ENCODE data around the gene NFATC2. TPM values are rescaled to one million over a fixed set of nuclear protein-coding genes. Genes with fewer than 3 reads are reported as not detected.

Gene NFATC2
- total and polyA plus RNA-seq, 2 of the 4 experiments (the other 2 are of a cell fraction) = 0.18 to 0.38 TPM

DNA sequence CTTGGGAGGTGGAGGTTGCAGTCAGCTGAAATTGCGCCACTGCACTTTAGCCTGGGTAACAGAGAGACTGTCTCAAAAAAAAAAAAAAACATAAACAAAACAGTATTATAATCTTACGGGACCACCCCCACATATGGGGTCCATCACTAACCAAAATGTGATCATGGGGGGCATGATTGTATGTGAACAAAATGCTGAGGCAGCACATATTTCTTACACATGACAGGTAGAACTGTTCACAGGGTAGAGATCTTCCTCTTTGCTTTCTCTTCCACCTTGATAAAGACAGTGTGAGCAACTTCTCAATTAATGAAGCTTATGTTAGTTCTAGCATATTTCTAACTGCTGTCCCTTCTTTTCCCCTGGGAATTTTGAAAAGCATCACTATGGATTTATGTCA lies 24.7 kb downstream of the NFATC2 start:
- no TSS peak for BruUV-seq (replicated peaks)
- no peaks in the 10 kb centered on the region for H3K9me1 ChIP-seq (ENCODE audit: insufficient read depth, low read length)
- no peak overlapping the region for H2BK15ac ChIP-seq (ENCODE audit: low read depth, low read length)
- no peak overlapping the region for H3K56ac ChIP-seq (ENCODE audit: extremely low read depth, insufficient read depth, low read length)
- TF ChIP-seq RFX5 (IDR thresholded peaks at IDR 0.05; ENCODE audit: low read depth, low read length) (no peak), MAFK (IDR thresholded peaks at IDR 0.05; ENCODE audit: low read depth, low read length) (peak; percentile 96)
- H3K4me2 ChIP-seq (ENCODE audit: low read depth, low read length) = no peak overlapping the region
- H3K18ac ChIP-seq (ENCODE audit: low read depth, low read length) = no peak overlapping the region
- H2BK5ac ChIP-seq (ENCODE audit: low read depth, low read length, poor library complexity, severe bottlenecking) = no peak overlapping the region
- no peaks in the 10 kb centered on the region for H3K9me3 ChIP-seq (ENCODE audit: control insufficient read depth, insufficient read depth, low read length)
- H2AK5ac ChIP-seq (ENCODE audit: low read depth, low read length) = no peak overlapping the region
- no peaks in the 10 kb centered on the region for H3K27me3 ChIP-seq (ENCODE audit: control insufficient read depth, insufficient read depth, low read length)
- ChIA-PET POLR2A (ENCODE audit: unreplicated experiment) (no interaction called here), CTCF (no interaction called here)
- no peak overlapping the region for H4K91ac ChIP-seq (ENCODE audit: insufficient read depth, low read depth, low read length)
- H4K20me1 ChIP-seq (ENCODE audit: insufficient read depth, low read length) = no peaks in the 10 kb centered on the region
- no peak overlapping the region for H3K4me3 ChIP-seq (ENCODE audit: insufficient read depth, low read depth, low read length)
- H2AFZ ChIP-seq (replicated peaks; ENCODE audit: low read length, poor library complexity) = no peak overlapping the region
- H3K14ac ChIP-seq (replicated peaks; ENCODE audit: low read depth, low read length) = no peak overlapping the region
- in situ Hi-C loops (cut with MboI; ENCODE audit: low sequenced_read_pairs) = no loop called here
- H3K23ac ChIP-seq (ENCODE audit: low read depth, low read length) = no peak overlapping the region
- intact Hi-C loops (cut with micrococcal nuclease) = no loop called here
- H3K4me1 ChIP-seq (ENCODE audit: control insufficient read depth, insufficient read depth, low read length) = peaks cover 4% of the 10 kb centered on the region; the same call in 1 of the 2 replicates
- DNase-seq (no peak), ATAC-seq (ENCODE audit: low read depth) (no peak)
- no peak overlapping the region for H2AK9ac ChIP-seq (replicated peaks; ENCODE audit: low read depth, low read length, poor library complexity)
- H3K36me3 ChIP-seq (ENCODE audit: control insufficient read depth, insufficient read depth, low read length) = no peaks in the 10 kb centered on the region
- H3K79me1 ChIP-seq (ENCODE audit: low read depth in 1 of 2, low read length in 2 of 2) = no peaks in the 10 kb centered on the region
- H3K4ac ChIP-seq (ENCODE audit: low read depth, low read length) = no peak overlapping the region
- no peak overlapping the region for H2BK20ac ChIP-seq (ENCODE audit: low read depth, low read length)
- no peak overlapping the region for H3K27ac ChIP-seq (ENCODE audit: insufficient read depth, low read length)
- H2BK120ac ChIP-seq (ENCODE audit: low read depth, low read length) = no peak overlapping the region
- H4K5ac ChIP-seq (ENCODE audit: low read depth, low read length) = no peak overlapping the region
- H4K8ac ChIP-seq (ENCODE audit: low read depth in 2 of 2, low read length in 2 of 2) = no peak overlapping the region
- no peak overlapping the region for H3K9ac ChIP-seq (ENCODE audit: low read depth, low read length)
- no CpG with 5 or more reads among the region's 2 CpGs for WGBS, 2 experiments (ENCODE audit: extremely low coverage in 2 of 2, insufficient read length in 1 of 2)
- dilution Hi-C loops (cut with HindIII; ENCODE audit: low sequenced_read_pairs, unreplicated experiment) = no loop called here

Data from IMR-90 (cell line).